Thoracic aorta (tissue), 2 donors: Measurements from ENCODE around the gene MARF1. TPM values are rescaled to one million over a fixed set of nuclear protein-coding genes. Genes with fewer than 3 reads are reported as not detected.
A peak's percentile ranks its signal among the peaks of the same experiment; 100 is the strongest.

Experiments
- ATAC-seq: fragments of 150-250 bp; one replicate; pipeline ENCODE4 v1.8.0; 2017; ENCODE audit warnings: low read depth; ENCODE audit not compliant: insufficient number of reproducible peaks, low FRiP score
- DNase-seq: peaks from one replicate; pipeline ENCODE4 v3.0.0-alpha.2; 2020; ENCODE audit warnings: low spot score
- H3K27ac ChIP-seq, 2 donors: fragments of 200-600 bp; sonication (generic); 1 replicate in 1 of 2; 2 replicates in 1 of 2; pipeline ENCODE4 v1.5.1; 2016; ENCODE audit warnings: mild to moderate bottlenecking in 2 of 2, moderate library complexity in 2 of 2
- H3K27me3 ChIP-seq: fragments of 200-600 bp; sonication (generic); replicated peaks from 2 replicates; pipeline ENCODE4 v1.6.0; 2016; ENCODE audit warnings: mild to moderate bottlenecking; ENCODE audit not compliant: insufficient read depth
- H3K36me3 ChIP-seq: fragments of 200-600 bp; sonication (generic); one replicate; pipeline ENCODE4 v1.5.1; 2016
- H3K4me1 ChIP-seq, 2 donors: fragments of 200-600 bp; sonication (generic); 1 replicate in 1 of 2; 2 replicates in 1 of 2; pipeline versions ENCODE4 v1.5.1 to v1.6.0; 2016; ENCODE audit warnings: low read depth in 2 of 2, mild to moderate bottlenecking in 1 of 2; ENCODE audit not compliant: control insufficient read depth in 1 of 2
- H3K4me3 ChIP-seq: fragments of 200-600 bp; sonication (generic); 2 replicates; pipeline ENCODE4 v1.5.1; 2016; ENCODE audit warnings: mild to moderate bottlenecking
- H3K9me3 ChIP-seq: fragments of 200-600 bp; sonication (generic); 2 replicates; pipeline ENCODE4 v1.5.1; 2016
- total RNA-seq, 2 donors: library from RNA; depleted of rRNA; stranded (reverse); fragments of >200 nt; gene quantifications; one replicate each; pipeline versions ENCODE4 v1.1.0 to v1.2.3, GENCODE V29; 2016
- TF ChIP-seq, protein P1 (sequence below): fragments of 200-600 bp; sonication (generic); IDR thresholded peaks from one replicate; pipeline ENCODE4 v1.5.1; 2019; ENCODE audit warnings: antibody characterized with exemption

The MARF1 gene
- total RNA-seq, 2 donors from 2014 or later = 35.7 to 49.6 TPM

GRCh38 chr16:15643946-15644250, 944 bp upstream of the MARF1 start:
- DNase-seq (no peak), ATAC-seq (no peak)
- peak overlapping the region; percentile 99 to 100 for H3K27ac ChIP-seq
- TF ChIP-seq, protein P1, sequence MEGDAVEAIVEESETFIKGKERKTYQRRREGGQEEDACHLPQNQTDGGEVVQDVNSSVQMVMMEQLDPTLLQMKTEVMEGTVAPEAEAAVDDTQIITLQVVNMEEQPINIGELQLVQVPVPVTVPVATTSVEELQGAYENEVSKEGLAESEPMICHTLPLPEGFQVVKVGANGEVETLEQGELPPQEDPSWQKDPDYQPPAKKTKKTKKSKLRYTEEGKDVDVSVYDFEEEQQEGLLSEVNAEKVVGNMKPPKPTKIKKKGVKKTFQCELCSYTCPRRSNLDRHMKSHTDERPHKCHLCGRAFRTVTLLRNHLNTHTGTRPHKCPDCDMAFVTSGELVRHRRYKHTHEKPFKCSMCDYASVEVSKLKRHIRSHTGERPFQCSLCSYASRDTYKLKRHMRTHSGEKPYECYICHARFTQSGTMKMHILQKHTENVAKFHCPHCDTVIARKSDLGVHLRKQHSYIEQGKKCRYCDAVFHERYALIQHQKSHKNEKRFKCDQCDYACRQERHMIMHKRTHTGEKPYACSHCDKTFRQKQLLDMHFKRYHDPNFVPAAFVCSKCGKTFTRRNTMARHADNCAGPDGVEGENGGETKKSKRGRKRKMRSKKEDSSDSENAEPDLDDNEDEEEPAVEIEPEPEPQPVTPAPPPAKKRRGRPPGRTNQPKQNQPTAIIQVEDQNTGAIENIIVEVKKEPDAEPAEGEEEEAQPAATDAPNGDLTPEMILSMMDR = no peak
- no peaks in the 10 kb centered on the region for H3K27me3 ChIP-seq
- H3K36me3 ChIP-seq = peaks cover 4% of the 10 kb centered on the region
- H3K9me3 ChIP-seq = no peaks in the 10 kb centered on the region
- peak overlapping the region; percentile 97 for H3K4me3 ChIP-seq
- H3K4me1 ChIP-seq = peaks cover 11 to 28% of the 10 kb centered on the region in 2 donors

- H3K9me3 ChIP-seq = no peaks in the 10 kb centered on the region
- ATAC-seq = no peak
- TF ChIP-seq, protein P1 = peak; percentile 40
- H3K36me3 ChIP-seq = peaks cover 13% of the 10 kb centered on the region
- DNase-seq = peak; percentile 21
- peak overlapping the region; percentile 99 to 100 for H3K27ac ChIP-seq
- peaks cover 11 to 28% of the 10 kb centered on the region in 2 donors for H3K4me1 ChIP-seq
- no peaks in the 10 kb centered on the region for H3K27me3 ChIP-seq
- H3K4me3 ChIP-seq = peak overlapping the region; percentile 97
These were observed 352 bp downstream of the MARF1 start for GRCh38 chr16:15642557-15643047.

DNA sequence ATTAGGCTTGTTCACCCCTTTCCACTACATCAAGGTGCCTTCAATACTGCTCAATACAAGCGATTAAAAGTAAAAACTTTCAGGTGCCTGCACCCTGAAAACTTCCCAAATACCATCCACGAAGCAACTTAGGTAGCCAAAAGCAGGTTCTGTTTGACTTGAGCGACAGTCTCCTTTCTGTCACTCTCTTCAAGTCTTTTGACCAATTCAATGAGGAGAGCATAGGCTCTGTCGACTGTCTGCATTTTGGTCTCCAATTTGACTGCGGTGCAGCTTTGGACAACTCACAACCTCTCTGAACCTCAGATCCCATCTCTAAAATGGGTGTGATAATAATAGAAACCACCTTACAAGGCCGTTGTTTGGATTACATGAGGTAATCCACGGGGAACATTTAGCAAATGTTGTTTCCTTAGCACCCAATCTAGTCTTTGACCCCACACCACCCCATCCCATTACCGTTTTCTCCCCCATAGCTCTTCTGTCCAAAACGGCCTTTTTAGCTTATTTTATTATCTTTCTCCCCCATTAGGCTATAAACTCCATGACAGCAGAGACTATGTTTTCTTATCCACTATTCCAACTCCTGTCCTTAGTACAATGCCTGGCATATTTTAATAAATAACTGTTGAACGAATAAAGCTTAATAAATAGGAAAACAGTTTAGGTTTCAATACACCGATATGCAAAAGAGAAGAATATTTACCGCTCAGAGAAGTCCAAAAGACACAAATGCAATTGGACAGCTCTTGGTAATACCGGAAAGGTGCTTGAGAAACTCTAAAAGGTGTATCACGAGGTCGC, 999 bp downstream of the MARF1 start:
- Histone ChIP-seq H3K9me3 (no peaks in the 10 kb centered on the region), H3K27ac (peak overlapping the region; percentile 99 to 100), H3K27me3 (no peaks in the 10 kb centered on the region), H3K4me1 (peaks cover 11 to 28% of the 10 kb centered on the region in 2 donors), H3K4me3 (peak overlapping the region; percentile 97), H3K36me3 (peaks cover 19% of the 10 kb centered on the region)
- TF ChIP-seq, protein P1 = no peak
- DNase-seq (no peak), ATAC-seq (no peak)

DNA sequence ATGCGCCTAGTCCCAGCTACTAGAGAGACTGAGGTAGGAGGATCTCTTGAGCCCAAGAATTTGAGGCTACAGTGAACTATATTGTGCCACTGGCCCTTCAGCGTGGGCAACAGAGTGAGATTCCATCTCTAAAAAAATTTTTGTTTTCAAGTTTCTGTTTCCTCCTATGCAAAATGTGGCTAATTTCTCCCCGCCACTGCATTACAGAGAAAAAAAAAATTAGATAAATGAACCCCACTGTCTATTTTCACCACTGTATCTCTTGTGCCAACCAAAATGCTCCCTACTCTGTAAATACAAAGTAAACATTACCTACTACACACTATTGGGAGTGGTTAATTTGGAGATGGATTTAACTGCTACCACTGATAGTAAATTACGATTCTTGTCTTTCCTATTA, 2.0 kb downstream of the MARF1 start:
- Histone ChIP-seq H3K9me3 (no peaks in the 10 kb centered on the region), H3K27ac (no peak overlapping the region), H3K4me1 (peaks cover 11 to 28% of the 10 kb centered on the region in 2 donors), H3K4me3 (no peak overlapping the region), H3K27me3 (no peaks in the 10 kb centered on the region), H3K36me3 (peaks cover 21% of the 10 kb centered on the region)
- DNase-seq (no peak), ATAC-seq (no peak)
- TF ChIP-seq, protein P1 = no peak

DNA sequence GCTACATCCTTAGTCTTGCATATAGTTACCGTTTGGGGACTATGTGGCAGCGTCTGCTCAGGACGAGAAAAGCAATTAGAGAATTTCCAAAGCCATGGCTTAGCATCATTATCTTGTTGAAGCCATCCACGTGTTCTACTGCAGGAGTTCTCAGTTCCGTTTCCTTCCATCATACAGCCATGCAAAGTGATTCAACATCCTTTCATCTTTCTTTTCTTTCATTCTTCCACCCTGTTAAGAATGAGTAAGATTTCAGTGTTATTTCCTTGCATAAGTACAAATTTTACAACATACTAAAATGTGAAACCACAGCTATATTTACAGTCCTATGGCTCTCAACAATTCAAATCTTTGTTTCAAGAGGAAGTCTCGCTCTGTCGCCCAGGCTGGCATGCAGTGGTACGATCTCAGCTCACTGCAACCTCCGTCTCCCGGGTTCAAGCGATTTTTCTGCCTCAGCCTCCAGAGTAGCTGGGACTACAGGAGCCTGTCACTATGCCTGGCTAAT, 3.8 kb downstream of the MARF1 start:
- no peak for ATAC-seq
- Histone ChIP-seq H3K9me3 (no peaks in the 10 kb centered on the region), H3K27ac (no peak overlapping the region), H3K27me3 (no peaks in the 10 kb centered on the region), H3K36me3 (peaks cover 35% of the 10 kb centered on the region), H3K4me1 (peaks cover 11 to 25% of the 10 kb centered on the region in 2 donors), H3K4me3 (no peak overlapping the region)
- TF ChIP-seq, protein P1 = no peak
- DNase-seq = no peak
